ENCODE measurements around the gene TRMT61A. TPM values are rescaled to one million over a fixed set of nuclear protein-coding genes. Genes with fewer than 3 reads are reported as not detected.

TRMT61A gene
- total RNA-seq, 1 donor from 2014 or later = 13.5 TPM

GRCh38 chr14:103534576-103535061, 5.6 kb downstream of the TRMT61A start:
- no peak for DNase-seq (ENCODE audit: low spot score)

- DNase-seq (ENCODE audit: low spot score) = no peak
These were observed 6.3 kb downstream of the TRMT61A start for GRCh38 chr14:103535081-103535890.

GRCh38 chr14:103535891-103536565, 7.0 kb downstream of the TRMT61A start:
- DNase-seq (ENCODE audit: low spot score) = no peak

- no peak for DNase-seq (ENCODE audit: low spot score)
These were observed 7.7 kb downstream of the TRMT61A start for GRCh38 chr14:103536693-103537092.

- no peak for DNase-seq (ENCODE audit: low spot score)
These were observed 8.4 kb downstream of the TRMT61A start for GRCh38 chr14:103537175-103537990.

GRCh38 chr14:103538291-103539055, 9.5 kb downstream of the TRMT61A start:
- DNase-seq (ENCODE audit: low spot score) = no peak

GRCh38 chr14:103539056-103539825, 10.2 kb downstream of the TRMT61A start:
- no peak for DNase-seq (ENCODE audit: low spot score)

- DNase-seq (ENCODE audit: low spot score) = no peak
These were observed 12.1 kb downstream of the TRMT61A start for GRCh38 chr14:103540821-103541708.

- DNase-seq (ENCODE audit: low spot score) = no peak
These were observed 13.0 kb downstream of the TRMT61A start for GRCh38 chr14:103541709-103542604.

GRCh38 chr14:103542605-103543088, 13.7 kb downstream of the TRMT61A start:
- DNase-seq (ENCODE audit: low spot score) = no peak

- DNase-seq (ENCODE audit: low spot score) = no peak
These were observed 14.1 kb downstream of the TRMT61A start for GRCh38 chr14:103543140-103543539.

GRCh38 chr14:103543721-103544387, 14.9 kb downstream of the TRMT61A start:
- no peak for DNase-seq (ENCODE audit: low spot score)

GRCh38 chr14:103544388-103545218, 15.6 kb downstream of the TRMT61A start:
- no peak for DNase-seq (ENCODE audit: low spot score)

GRCh38 chr14:103545219-103545914, 16.4 kb downstream of the TRMT61A start:
- DNase-seq (ENCODE audit: low spot score) = no peak

- DNase-seq (ENCODE audit: low spot score) = no peak
These were observed 17.1 kb downstream of the TRMT61A start for GRCh38 chr14:103545915-103546651.

All from mucosa of gallbladder (tissue), 1 donor.